Neural cell (in vitro differentiated cells): Measurements from ENCODE around the gene PCGF3. TPM values are rescaled to one million over a fixed set of nuclear protein-coding genes. Genes with fewer than 3 reads are reported as not detected.

ENCODE experiments used
- H2AFZ ChIP-seq: fragments of 200-600, 300-800 bp; sonication (generic), shearing (Covaris generic); 2 replicates; pipeline ENCODE4 v1.6.0; 2014; ENCODE audit warnings: low read depth, mild to moderate bottlenecking, antibody characterized with exemption, low read length, moderate library complexity
- H3F3A ChIP-seq: fragments of 200-600 bp; shearing (Covaris generic); 2 replicates; pipeline ENCODE4 v1.6.1; 2016; ENCODE audit warnings: mild to moderate bottlenecking, moderate library complexity, mixed read lengths, antibody characterized with exemption, low read length; ENCODE audit not compliant: insufficient read depth, poor library complexity, severe bottlenecking
- H3K27ac ChIP-seq: fragments of 200-600, 300-800 bp; sonication (generic), shearing (Covaris generic); 2 replicates; pipeline ENCODE4 v1.5.1; 2014; ENCODE audit warnings: mild to moderate bottlenecking, low read length, moderate library complexity
- H3K27me3 ChIP-seq: fragments of 300-800, 200-600 bp; sonication (generic), shearing (Covaris generic); 2 replicates; pipeline ENCODE4 v1.6.0; 2014; ENCODE audit warnings: mild to moderate bottlenecking, low read depth, low read length, moderate library complexity; ENCODE audit not compliant: insufficient read depth
- H3K36me3 ChIP-seq: fragments of 300-800, 200-600 bp; sonication (generic), shearing (Covaris generic); 2 replicates; pipeline ENCODE4 v1.5.1; 2014; ENCODE audit warnings: mild to moderate bottlenecking, antibody characterized with exemption, low read length, moderate library complexity; ENCODE audit not compliant: insufficient read depth
- H3K4me2 ChIP-seq: fragments of 300-800, 200-600 bp; sonication (generic), shearing (Covaris generic); 2 replicates; pipeline ENCODE4 v1.6.0; 2014; ENCODE audit warnings: mild to moderate bottlenecking, low read length
- H3K4me3 ChIP-seq: fragments of 300-800, 200-600 bp; sonication (generic), shearing (Covaris generic); 2 replicates; pipeline ENCODE4 v1.5.1; 2014; ENCODE audit warnings: mild to moderate bottlenecking, low read length, moderate library complexity
- H3K79me2 ChIP-seq: fragments of 200-600 bp; shearing (Covaris generic); replicated peaks from 2 replicates; pipeline ENCODE4 v1.6.0; 2014; ENCODE audit warnings: mild to moderate bottlenecking, low read length, moderate library complexity; ENCODE audit not compliant: insufficient read depth
- H3K9ac ChIP-seq: fragments of 300-800, 200-600 bp; sonication (generic), shearing (Covaris generic); 2 replicates; pipeline ENCODE4 v1.6.1; 2016; ENCODE audit warnings: mild to moderate bottlenecking, low read length, mixed read lengths
- H3K9me2 ChIP-seq: fragments of 200-600 bp; shearing (Covaris generic); 2 replicates; pipeline ENCODE4 v1.6.1; 2016; ENCODE audit warnings: mild to moderate bottlenecking, low read length, mixed read lengths; ENCODE audit not compliant: insufficient read depth
- H3K9me3 ChIP-seq: fragments of 200-600, 300-800 bp; sonication (generic), shearing (Covaris generic); 2 replicates; pipeline ENCODE4 v1.6.1; 2016; ENCODE audit warnings: mild to moderate bottlenecking, mixed run types, low read length, moderate library complexity, mixed read lengths
- H4K20me1 ChIP-seq: fragments of 200-600 bp; shearing (Covaris generic); 2 replicates; pipeline ENCODE4 v1.6.1; 2016; ENCODE audit warnings: mild to moderate bottlenecking, mixed run types; ENCODE audit not compliant: insufficient read depth
- EP300 ChIP-seq: fragments of 450-650 bp; conservative IDR thresholded peaks from 2 replicates; pipeline ENCODE4 v1.6.1; 2014; ENCODE audit warnings: antibody characterized with exemption, mild to moderate bottlenecking, moderate library complexity; ENCODE audit not compliant: poor library complexity, severe bottlenecking
- EZH2 ChIP-seq: fragments of 200-600, 300-800 bp; shearing (Covaris generic), sonication (generic); IDR thresholded peaks from 2 replicates; pipeline ENCODE4 v1.6.1; 2014; ENCODE audit warnings: antibody characterized with exemption, low read length, borderline replicate concordance, mild to moderate bottlenecking; ENCODE audit not compliant: insufficient read depth, poor library complexity, severe bottlenecking
- MXI1 ChIP-seq: fragments of 450-650 bp; conservative IDR thresholded peaks from 2 replicates; pipeline ENCODE4 v1.6.1; 2014; ENCODE audit warnings: antibody characterized with exemption, mild to moderate bottlenecking; ENCODE audit not compliant: poor library complexity, severe bottlenecking
- POLR2AphosphoS5 ChIP-seq: IDR thresholded peaks from 2 replicates; pipeline ENCODE4 v1.6.1; 2012
- RAD21 ChIP-seq: fragments of 450-650 bp; conservative IDR thresholded peaks from 2 replicates; pipeline ENCODE4 v1.6.1; 2014; ENCODE audit warnings: antibody characterized with exemption, mild to moderate bottlenecking, moderate library complexity
- SMC3 ChIP-seq: fragments of 450-650 bp; conservative IDR thresholded peaks from 2 replicates; pipeline ENCODE4 v1.6.1; 2014; ENCODE audit warnings: antibody characterized with exemption, mild to moderate bottlenecking, moderate library complexity; ENCODE audit not compliant: poor library complexity
- TAF1 ChIP-seq: IDR thresholded peaks from 2 replicates; pipeline ENCODE4 v1.6.1; 2012; ENCODE audit warnings: low read depth
- polyA plus RNA-seq: library from polyadenylated mRNA; depleted of rRNA; stranded (reverse); fragments of >200 nt; gene quantifications from 2 replicates; pipeline ENCODE4 v1.2.3, GENCODE V29; 2014
- TF ChIP-seq, protein P1 (sequence below): fragments of 450-650 bp; IDR thresholded peaks from 2 replicates; pipeline ENCODE4 v1.5.1; 2014; ENCODE audit warnings: antibody characterized with exemption, mild to moderate bottlenecking, moderate library complexity; ENCODE audit not compliant: poor library complexity, severe bottlenecking
- TF ChIP-seq, protein P2 (sequence below): IDR thresholded peaks from 2 replicates; pipeline ENCODE4 v1.6.1; 2012; ENCODE audit warnings: borderline replicate concordance

PCGF3 gene
- polyA plus RNA-seq, 1 donor from 2014 or later = 117 TPM

DNA sequence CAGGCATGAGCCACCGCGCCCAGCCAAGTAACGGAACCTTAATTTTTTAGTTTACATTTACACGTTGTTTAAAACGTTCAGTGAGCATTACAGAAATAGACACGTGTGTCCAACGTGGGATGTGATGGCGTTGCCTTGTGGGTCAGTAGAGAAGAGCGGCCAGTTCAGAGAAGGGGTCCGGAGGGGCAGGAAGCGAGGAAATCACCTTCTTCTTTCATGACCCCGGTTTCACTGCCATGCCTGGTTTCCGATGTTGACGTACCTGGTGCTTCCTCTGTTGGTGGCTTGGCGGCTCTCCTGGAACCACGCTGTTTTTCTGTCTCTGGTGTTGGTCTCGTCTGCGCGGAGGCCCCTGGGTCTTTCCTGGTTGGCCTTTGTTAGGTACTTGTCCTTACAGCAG is 42.8 kb downstream of the PCGF3 start:
- Histone ChIP-seq H3K9me3 (no peaks in the 10 kb centered on the region), H3K27ac (no peak overlapping the region), H3K4me2 (no peak overlapping the region), H4K20me1 (peaks cover 4% of the 10 kb centered on the region), H3K9ac (no peak overlapping the region), H3F3A (no peaks in the 10 kb centered on the region), H3K4me3 (no peak overlapping the region), H3K36me3 (peaks cover 7% of the 10 kb centered on the region), H3K9me2 (no peaks in the 10 kb centered on the region), H2AFZ (no peak overlapping the region), H3K79me2 (peaks cover 5% of the 10 kb centered on the region), H3K27me3 (no peaks in the 10 kb centered on the region)
- TF ChIP-seq TAF1 (no peak), RAD21 (no peak), EZH2 (no peak), EP300 (no peak), SMC3 (no peak), POLR2AphosphoS5 (no peak), MXI1 (no peak)
- TF ChIP-seq, protein P1, sequence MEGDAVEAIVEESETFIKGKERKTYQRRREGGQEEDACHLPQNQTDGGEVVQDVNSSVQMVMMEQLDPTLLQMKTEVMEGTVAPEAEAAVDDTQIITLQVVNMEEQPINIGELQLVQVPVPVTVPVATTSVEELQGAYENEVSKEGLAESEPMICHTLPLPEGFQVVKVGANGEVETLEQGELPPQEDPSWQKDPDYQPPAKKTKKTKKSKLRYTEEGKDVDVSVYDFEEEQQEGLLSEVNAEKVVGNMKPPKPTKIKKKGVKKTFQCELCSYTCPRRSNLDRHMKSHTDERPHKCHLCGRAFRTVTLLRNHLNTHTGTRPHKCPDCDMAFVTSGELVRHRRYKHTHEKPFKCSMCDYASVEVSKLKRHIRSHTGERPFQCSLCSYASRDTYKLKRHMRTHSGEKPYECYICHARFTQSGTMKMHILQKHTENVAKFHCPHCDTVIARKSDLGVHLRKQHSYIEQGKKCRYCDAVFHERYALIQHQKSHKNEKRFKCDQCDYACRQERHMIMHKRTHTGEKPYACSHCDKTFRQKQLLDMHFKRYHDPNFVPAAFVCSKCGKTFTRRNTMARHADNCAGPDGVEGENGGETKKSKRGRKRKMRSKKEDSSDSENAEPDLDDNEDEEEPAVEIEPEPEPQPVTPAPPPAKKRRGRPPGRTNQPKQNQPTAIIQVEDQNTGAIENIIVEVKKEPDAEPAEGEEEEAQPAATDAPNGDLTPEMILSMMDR = no peak
- TF ChIP-seq, protein P2, sequence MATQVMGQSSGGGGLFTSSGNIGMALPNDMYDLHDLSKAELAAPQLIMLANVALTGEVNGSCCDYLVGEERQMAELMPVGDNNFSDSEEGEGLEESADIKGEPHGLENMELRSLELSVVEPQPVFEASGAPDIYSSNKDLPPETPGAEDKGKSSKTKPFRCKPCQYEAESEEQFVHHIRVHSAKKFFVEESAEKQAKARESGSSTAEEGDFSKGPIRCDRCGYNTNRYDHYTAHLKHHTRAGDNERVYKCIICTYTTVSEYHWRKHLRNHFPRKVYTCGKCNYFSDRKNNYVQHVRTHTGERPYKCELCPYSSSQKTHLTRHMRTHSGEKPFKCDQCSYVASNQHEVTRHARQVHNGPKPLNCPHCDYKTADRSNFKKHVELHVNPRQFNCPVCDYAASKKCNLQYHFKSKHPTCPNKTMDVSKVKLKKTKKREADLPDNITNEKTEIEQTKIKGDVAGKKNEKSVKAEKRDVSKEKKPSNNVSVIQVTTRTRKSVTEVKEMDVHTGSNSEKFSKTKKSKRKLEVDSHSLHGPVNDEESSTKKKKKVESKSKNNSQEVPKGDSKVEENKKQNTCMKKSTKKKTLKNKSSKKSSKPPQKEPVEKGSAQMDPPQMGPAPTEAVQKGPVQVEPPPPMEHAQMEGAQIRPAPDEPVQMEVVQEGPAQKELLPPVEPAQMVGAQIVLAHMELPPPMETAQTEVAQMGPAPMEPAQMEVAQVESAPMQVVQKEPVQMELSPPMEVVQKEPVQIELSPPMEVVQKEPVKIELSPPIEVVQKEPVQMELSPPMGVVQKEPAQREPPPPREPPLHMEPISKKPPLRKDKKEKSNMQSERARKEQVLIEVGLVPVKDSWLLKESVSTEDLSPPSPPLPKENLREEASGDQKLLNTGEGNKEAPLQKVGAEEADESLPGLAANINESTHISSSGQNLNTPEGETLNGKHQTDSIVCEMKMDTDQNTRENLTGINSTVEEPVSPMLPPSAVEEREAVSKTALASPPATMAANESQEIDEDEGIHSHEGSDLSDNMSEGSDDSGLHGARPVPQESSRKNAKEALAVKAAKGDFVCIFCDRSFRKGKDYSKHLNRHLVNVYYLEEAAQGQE = no peak

DNA sequence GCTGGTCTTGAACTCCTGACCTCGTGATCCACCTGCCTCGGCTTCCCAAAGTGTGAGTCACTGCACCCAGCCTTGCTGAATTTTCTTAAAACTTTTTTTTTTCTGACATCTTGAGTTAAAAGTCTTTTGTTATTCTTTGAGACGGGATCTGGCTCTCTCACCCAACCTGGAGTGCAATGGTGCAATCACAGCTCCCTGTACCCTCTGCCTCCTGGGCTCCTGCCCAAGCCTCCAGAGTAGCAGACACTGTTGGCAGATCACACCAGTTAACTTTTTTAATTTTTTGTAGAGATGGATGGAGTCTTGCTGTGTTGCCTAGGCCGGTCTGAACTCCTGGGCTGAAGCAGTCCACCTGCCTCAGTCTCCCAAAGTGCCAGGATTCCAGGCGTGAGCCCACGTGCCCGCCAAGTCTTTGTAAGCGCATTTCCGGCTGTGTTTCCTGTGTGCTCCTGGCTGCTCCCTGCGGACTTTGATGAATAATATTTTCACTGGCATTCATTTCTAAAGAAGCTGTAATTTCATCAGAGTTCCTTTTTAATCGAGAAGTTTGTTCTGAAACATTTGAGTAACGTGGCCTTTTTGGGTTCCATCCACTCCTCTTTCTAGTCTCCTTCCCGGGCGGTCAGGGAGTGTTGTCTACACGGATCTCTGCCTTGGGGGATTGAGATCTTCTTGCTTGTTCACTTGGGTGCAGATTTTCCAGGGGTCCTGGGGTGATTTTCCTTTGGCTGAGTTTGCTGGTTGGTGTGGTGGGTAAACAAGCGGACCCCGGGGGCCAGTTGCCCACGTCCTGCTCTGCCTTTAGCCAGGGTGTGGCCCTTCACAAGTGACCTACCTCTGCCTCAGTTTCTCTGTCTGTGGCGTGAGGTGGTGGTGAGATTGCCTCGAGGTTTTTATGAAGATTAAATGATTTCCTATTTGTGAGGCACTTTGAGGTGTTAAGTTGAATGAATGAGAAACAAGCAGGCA is 44.4 kb downstream of the PCGF3 start:
- Histone ChIP-seq H3K79me2 (peaks cover 5% of the 10 kb centered on the region), H3F3A (no peaks in the 10 kb centered on the region), H3K27me3 (no peaks in the 10 kb centered on the region), H3K9me3 (no peaks in the 10 kb centered on the region), H2AFZ (no peak overlapping the region), H3K9me2 (no peaks in the 10 kb centered on the region), H3K27ac (no peak overlapping the region), H4K20me1 (peaks cover 4% of the 10 kb centered on the region), H3K36me3 (peaks cover 7% of the 10 kb centered on the region), H3K4me2 (no peak overlapping the region), H3K4me3 (no peak overlapping the region), H3K9ac (no peak overlapping the region)
- TF ChIP-seq, protein P1 = no peak
- TF ChIP-seq SMC3 (no peak), EZH2 (no peak), TAF1 (no peak), EP300 (no peak), MXI1 (no peak), RAD21 (no peak), POLR2AphosphoS5 (no peak)
- TF ChIP-seq, protein P2 = no peak
